ENCODE results near the gene CORIN. TPM values are rescaled to one million over a fixed set of nuclear protein-coding genes. Genes with fewer than 3 reads are reported as not detected.

CORIN gene, protein sequence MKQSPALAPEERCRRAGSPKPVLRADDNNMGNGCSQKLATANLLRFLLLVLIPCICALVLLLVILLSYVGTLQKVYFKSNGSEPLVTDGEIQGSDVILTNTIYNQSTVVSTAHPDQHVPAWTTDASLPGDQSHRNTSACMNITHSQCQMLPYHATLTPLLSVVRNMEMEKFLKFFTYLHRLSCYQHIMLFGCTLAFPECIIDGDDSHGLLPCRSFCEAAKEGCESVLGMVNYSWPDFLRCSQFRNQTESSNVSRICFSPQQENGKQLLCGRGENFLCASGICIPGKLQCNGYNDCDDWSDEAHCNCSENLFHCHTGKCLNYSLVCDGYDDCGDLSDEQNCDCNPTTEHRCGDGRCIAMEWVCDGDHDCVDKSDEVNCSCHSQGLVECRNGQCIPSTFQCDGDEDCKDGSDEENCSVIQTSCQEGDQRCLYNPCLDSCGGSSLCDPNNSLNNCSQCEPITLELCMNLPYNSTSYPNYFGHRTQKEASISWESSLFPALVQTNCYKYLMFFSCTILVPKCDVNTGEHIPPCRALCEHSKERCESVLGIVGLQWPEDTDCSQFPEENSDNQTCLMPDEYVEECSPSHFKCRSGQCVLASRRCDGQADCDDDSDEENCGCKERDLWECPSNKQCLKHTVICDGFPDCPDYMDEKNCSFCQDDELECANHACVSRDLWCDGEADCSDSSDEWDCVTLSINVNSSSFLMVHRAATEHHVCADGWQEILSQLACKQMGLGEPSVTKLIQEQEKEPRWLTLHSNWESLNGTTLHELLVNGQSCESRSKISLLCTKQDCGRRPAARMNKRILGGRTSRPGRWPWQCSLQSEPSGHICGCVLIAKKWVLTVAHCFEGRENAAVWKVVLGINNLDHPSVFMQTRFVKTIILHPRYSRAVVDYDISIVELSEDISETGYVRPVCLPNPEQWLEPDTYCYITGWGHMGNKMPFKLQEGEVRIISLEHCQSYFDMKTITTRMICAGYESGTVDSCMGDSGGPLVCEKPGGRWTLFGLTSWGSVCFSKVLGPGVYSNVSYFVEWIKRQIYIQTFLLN
- 53.9 TPM for total RNA-seq
- long read RNA-seq, full-length matches to known transcripts: 13 of 36 reads
- long read RNA-seq, partial matches to known transcripts: 20 of 36 reads
- long read RNA-seq, other reads (novel, unspliced or antisense): 3 of 36 reads

GRCh38 chr4:47837908-47838294, at the start of gene CORIN:
Gene CORIN (minus strand): TSS chr4:47838067. CDS start chr4:47837949, 118 bp downstream.
- intact Hi-C loops (cut with DNase I): loop anchor here (5.0 kb wide), 2 partner anchors 56 to 151 kb away; no protein-coding TSS in a partner anchor
- ATAC-seq (peak; percentile 7), DNase-seq (ENCODE audit: missing footprints) (no peak)

GRCh38 chr4:47882228-47882627, 44.4 kb upstream of the CORIN start:
- intact Hi-C loops (cut with DNase I): no loop called here
- ATAC-seq: no peak

GRCh38 chr4:47879458-47879857, 41.6 kb upstream of the CORIN start:
- DNase-seq (ENCODE audit: missing footprints): no peak
- no peak for ATAC-seq
- intact Hi-C loops (cut with DNase I): no loop called here

More at GRCh38 chr4:47882228-47882627, 44.4 kb upstream of the CORIN start:
- DNase-seq (ENCODE audit: missing footprints): no peak

- no peak for ATAC-seq
- intact Hi-C loops (cut with DNase I): no loop called here
- DNase-seq (ENCODE audit: missing footprints): no peak
Observed at GRCh38 chr4:47876784-47877546, 39.1 kb upstream of the CORIN start.

DNA sequence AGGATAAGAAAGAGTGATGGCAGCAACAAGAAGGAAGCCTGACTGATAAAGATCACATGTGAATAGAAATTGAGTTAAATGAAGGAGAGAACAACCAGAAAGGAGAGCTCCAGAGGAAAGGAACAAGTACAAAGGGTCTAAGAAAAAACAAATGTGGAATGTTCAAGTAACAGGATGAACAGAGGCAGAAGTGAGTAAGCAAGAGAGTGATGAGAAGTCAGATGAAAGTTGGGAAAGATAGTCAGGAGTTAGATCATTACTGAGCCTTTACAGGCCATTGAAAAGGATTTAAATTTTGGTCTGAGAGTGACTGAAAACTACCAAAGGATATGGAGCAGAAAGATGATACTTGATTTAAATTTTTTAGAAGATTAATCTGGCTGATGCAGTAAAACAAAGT, 38.4 kb upstream of the CORIN start:
- intact Hi-C loops (cut with DNase I): no loop called here
- ATAC-seq: no peak

DNA sequence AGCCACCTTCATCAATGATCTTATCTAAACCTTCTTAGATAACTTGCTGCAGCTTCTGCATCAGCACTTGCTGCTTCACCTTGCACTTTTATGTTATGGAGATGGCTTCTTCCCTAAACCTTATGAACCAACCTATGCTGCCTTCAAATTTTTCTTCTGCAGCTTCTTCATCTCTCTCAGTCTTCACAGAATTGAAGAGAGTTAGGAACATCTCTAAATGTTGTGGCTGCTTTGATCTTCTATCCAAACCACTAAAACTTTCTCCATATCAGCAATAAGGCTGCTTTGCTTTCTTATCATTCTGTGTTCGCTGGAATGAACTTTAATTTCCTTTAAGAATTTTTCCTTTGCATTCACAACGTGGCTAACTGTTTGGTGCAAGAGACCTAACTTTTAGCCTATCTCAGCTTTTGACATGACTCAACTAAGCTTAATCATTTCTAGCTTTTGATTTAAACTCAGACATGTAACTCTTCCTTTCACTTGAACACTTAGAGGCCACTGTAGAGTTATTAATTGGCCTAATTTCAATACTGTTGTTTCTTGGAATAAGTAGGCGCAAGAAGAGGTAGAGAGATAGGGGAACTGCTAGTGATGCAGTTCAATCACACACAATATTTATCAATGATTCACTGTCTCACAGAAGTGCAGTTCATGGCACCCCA, 36.1 kb upstream of the CORIN start:
- DNase-seq (ENCODE audit: missing footprints) (no peak), ATAC-seq (no peak)
- intact Hi-C loops (cut with DNase I): no loop called here

More for the DNA sequence above, 38.4 kb upstream of the CORIN start:
- no peak for DNase-seq (ENCODE audit: missing footprints)

- DNase-seq (ENCODE audit: missing footprints): no peak
- intact Hi-C loops (cut with DNase I): no loop called here
- no peak for ATAC-seq
Observed at GRCh38 chr4:47863486-47863885, 25.6 kb upstream of the CORIN start.

- intact Hi-C loops (cut with DNase I): no loop called here
- no peak for DNase-seq (ENCODE audit: missing footprints)
- no peak for ATAC-seq
Observed at GRCh38 chr4:47862297-47862696, 24.4 kb upstream of the CORIN start.

DNA sequence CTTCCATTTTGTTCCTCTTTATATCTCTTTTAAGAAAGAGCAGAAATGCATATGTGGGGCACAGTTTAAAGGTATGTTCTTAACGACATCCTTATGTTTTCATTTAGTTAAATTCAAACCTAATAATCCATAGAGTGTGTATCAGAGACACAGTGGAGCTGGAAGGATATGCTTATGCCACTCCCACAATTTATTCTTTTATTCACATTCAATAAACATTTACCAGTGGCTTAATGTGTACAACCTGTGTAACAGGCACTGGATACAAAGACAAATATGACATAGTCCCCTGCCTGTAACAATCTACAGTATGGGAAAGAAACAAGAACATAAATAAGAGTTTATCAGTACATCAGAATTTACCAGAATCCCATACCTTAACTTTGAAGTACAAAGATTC, 22.4 kb upstream of the CORIN start:
- ATAC-seq: no peak
- intact Hi-C loops (cut with DNase I): no loop called here
- no peak for DNase-seq (ENCODE audit: missing footprints)

DNA sequence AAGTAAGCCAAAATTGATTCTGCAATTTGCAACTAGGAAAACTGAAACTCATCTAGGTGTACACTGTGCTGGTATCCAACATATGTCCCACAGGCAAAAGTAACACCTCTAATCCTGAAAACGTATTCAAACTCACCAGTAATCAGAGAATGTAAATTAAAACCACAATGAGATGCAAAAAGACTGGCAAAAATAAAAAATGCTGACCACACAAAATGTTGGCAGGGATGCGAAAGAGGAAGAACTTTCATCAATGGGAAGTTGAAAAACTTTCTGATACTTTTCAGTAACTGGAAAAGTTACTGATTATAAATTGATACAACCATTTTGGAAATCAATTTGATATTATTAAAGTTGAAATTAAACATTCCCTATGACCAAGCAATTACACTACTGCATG, 20.1 kb upstream of the CORIN start:
- DNase-seq (ENCODE audit: missing footprints) (no peak), ATAC-seq (no peak)
- intact Hi-C loops (cut with DNase I): no loop called here

GRCh38 chr4:47856713-47857112, 18.8 kb upstream of the CORIN start:
- DNase-seq (ENCODE audit: missing footprints) (no peak), ATAC-seq (no peak)
- intact Hi-C loops (cut with DNase I): no loop called here

DNA sequence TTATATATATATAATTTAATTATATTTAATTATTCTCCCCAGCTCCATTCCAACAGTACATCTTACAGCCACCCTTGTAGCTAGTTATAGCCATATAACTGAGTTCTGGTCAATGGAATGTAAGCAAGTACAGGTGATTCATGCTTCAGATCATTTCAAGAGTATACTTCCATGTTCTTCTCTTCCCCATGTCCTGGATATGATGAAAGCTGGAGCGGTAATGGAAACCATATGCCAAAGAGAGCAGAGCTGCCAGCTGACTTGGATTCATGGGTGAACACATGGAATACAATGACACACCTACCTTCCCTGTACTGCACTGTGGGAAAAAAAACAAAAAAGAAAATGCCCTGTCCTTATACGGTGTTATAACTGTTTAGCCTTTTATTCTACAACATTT, 17.5 kb upstream of the CORIN start:
- ATAC-seq (no peak), DNase-seq (ENCODE audit: missing footprints) (no peak)
- intact Hi-C loops (cut with DNase I): no loop called here

- ATAC-seq: peak; percentile 59
- DNase-seq (ENCODE audit: missing footprints): no peak
- intact Hi-C loops (cut with DNase I): no loop called here
Observed at GRCh38 chr4:47852136-47852535, 14.3 kb upstream of the CORIN start.

DNA sequence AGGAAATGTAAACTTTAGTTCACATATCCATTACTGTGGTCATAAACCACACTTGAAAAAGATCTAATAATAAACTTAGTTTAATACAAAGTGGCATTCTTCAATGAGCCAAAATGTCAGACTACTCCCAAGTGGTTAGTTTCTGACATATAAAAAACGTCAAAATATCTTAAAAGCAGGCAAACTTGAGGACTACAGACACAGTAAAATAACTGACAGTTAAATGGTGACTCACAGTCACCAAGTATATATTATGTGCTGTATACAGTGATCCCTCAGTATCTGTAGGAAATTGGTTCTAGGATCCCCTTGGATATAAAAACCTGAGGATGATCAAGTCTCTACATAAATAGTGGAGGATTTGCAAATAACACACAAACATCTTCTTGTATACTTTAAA, 11.6 kb upstream of the CORIN start:
- no peak for DNase-seq (ENCODE audit: missing footprints)
- no peak for ATAC-seq
- intact Hi-C loops (cut with DNase I): no loop called here

- intact Hi-C loops (cut with DNase I): no loop called here
- DNase-seq (ENCODE audit: missing footprints) (no peak), ATAC-seq (no peak)
Observed at GRCh38 chr4:47848041-47848440, 10.2 kb upstream of the CORIN start.

DNA sequence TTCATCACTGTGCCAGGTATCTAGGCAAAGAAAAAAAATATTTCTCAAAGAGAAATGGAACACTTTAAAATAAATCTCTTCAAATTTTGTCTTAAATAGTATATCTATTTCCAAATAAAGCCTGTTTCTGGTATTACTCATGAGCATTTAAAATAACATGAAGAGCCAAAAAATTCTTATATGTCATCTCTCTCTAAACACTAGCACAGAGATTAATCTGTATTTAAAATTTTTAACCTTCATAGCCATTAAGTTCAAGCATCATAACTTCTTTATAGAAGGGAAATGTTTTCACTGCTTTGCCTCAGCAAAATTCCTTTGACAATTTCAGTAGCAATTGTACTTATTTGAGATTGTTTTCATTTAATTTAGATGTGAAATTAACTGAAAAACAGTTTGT, 5.1 kb upstream of the CORIN start:
- intact Hi-C loops (cut with DNase I): no loop called here
- no peak for ATAC-seq
- DNase-seq (ENCODE audit: missing footprints): no peak

DNA sequence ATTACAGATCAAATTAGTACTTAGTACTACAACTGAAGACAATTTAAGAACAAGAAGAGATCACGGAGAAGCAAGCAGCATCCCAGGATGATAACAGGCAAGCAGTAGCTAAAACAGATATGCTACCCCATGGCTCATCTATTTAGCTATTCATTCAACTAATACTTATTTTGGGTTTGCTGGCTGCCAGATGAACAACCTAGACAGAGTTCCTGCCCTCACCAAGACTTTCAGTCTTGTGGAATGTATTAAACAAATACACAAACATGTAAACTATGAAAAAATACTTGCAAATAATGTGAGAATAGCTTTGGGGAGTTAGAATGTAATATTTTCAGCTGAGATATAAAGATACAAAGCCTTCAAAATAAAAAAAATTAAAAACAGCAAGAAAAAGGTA, 2.4 kb upstream of the CORIN start:
- no peak for DNase-seq (ENCODE audit: missing footprints)
- ATAC-seq: no peak
- intact Hi-C loops (cut with DNase I): no loop called here

- peak; percentile 50 for DNase-seq (ENCODE audit: missing footprints)
Observed at GRCh38 chr4:47839259-47839658, 1.4 kb upstream of the CORIN start.

More at GRCh38 chr4:47839259-47839658, 1.4 kb upstream of the CORIN start:
- intact Hi-C loops (cut with DNase I): loop anchor here (5.0 kb wide), 2 partner anchors 57 to 152 kb away; no protein-coding TSS in a partner anchor
- no peak for ATAC-seq
